ENCODE results near the gene ZMIZ1. TPM values are rescaled to one million over a fixed set of nuclear protein-coding genes. Genes with fewer than 3 reads are reported as not detected.

ZMIZ1 gene
- polyA plus RNA-seq, 1 experiment, result 13.0 TPM

- TF ChIP-seq CTCF (IDR thresholded peaks at IDR 0.05; ENCODE audit: insufficient read depth, low read depth, low read length), result no peak
- ChIA-PET CTCF (interaction anchor here (1.5 to 2.9 kb wide), 4 partner anchors 91 to 132 kb away, joined by 3 to 25 read pairs (median 6); no protein-coding TSS in a partner anchor), POLR2A (interaction anchor here (0.6 kb wide), 1 partner anchor 140 kb away, joined by 3 read pairs; no protein-coding TSS in a partner anchor)
- Histone ChIP-seq H3K36me3 (ENCODE audit: control insufficient read depth, insufficient read depth, low read length) (no peaks in the 10 kb centered on the region), H3K4me3 (ENCODE audit: low read depth, low read length) (no peak overlapping the region), H3K27me3 (ENCODE audit: control insufficient read depth, insufficient read depth, low read length) (no peaks in the 10 kb centered on the region)
- no peak for DNase-seq (ENCODE audit: low read depth)
These were observed 2.9 kb upstream of the ZMIZ1 start for GRCh38 chr10:79065853-79066252.

GRCh38 chr10:79066411-79067240 lies 2.1 kb upstream of the ZMIZ1 start:
- CTCF ChIA-PET, result interaction anchor here (1.0 to 2.9 kb wide), 7 partner anchors 12 to 1019 kb away, joined by 3 to 25 read pairs (median 4); no protein-coding TSS in a partner anchor
- no peaks in the 10 kb centered on the region for H3K27me3 ChIP-seq (ENCODE audit: control insufficient read depth, insufficient read depth, low read length)
- peak; percentile 49 for TF ChIP-seq CTCF (IDR thresholded peaks at IDR 0.05; ENCODE audit: insufficient read depth, low read depth, low read length)

GRCh38 chr10:79067241-79068202 lies 1.2 kb upstream of the ZMIZ1 start:
- TF ChIP-seq CTCF (IDR thresholded peaks at IDR 0.05; ENCODE audit: insufficient read depth, low read depth, low read length), result peak; percentile 36
- Histone ChIP-seq H3K27me3 (ENCODE audit: control insufficient read depth, insufficient read depth, low read length) (no peaks in the 10 kb centered on the region), H3K4me3 (ENCODE audit: low read depth, low read length) (peak overlapping the region; percentile 58), H3K36me3 (ENCODE audit: control insufficient read depth, insufficient read depth, low read length) (no peaks in the 10 kb centered on the region)
- ChIA-PET CTCF (interaction anchor here (0.6 to 2.9 kb wide), 8 partner anchors 12 to 1020 kb away, joined by 3 to 25 read pairs (median 4); no protein-coding TSS in a partner anchor), POLR2A (interaction anchor here (0.7 kb wide), 1 partner anchor 9 kb away, joined by 3 read pairs; no protein-coding TSS in a partner anchor)
- no peak for DNase-seq (ENCODE audit: low read depth)

More at GRCh38 chr10:79066411-79067240, 2.1 kb upstream of the ZMIZ1 start:
- no peaks in the 10 kb centered on the region for H3K36me3 ChIP-seq (ENCODE audit: control insufficient read depth, insufficient read depth, low read length)
- peak overlapping the region; percentile 58 for H3K4me3 ChIP-seq (ENCODE audit: low read depth, low read length)
- POLR2A ChIA-PET, result interaction anchor here (0.6 to 0.7 kb wide), 3 partner anchors 10 to 139 kb away, joined by 3 read pairs; no protein-coding TSS in a partner anchor
- no peak for DNase-seq (ENCODE audit: low read depth)

GRCh38 chr10:79068203-79068561 lies 584 bp upstream of the ZMIZ1 start:
- DNase-seq (ENCODE audit: low read depth), result no peak
- Histone ChIP-seq H3K4me3 (ENCODE audit: low read depth, low read length) (peak overlapping the region; percentile 58), H3K27me3 (ENCODE audit: control insufficient read depth, insufficient read depth, low read length) (no peaks in the 10 kb centered on the region), H3K36me3 (ENCODE audit: control insufficient read depth, insufficient read depth, low read length) (no peaks in the 10 kb centered on the region)
- CTCF ChIA-PET, result interaction anchor here (1.0 to 2.9 kb wide), 2 partner anchors 127 to 215 kb away, joined by 3 to 25 read pairs; no protein-coding TSS in a partner anchor
- peak; percentile 26; the same call in 1 of the 2 replicates for TF ChIP-seq CTCF (IDR thresholded peaks at IDR 0.05; ENCODE audit: insufficient read depth, low read depth, low read length)
- POLR2A ChIA-PET, result no interaction called here
